ENCODE results near the gene EDN3. TPM values are rescaled to one million over a fixed set of nuclear protein-coding genes. Genes with fewer than 3 reads are reported as not detected.

The EDN3 gene
- total and polyA plus RNA-seq, 2 donors (not counting 3 experiments of a cell fraction or from before 2014, with no cell fraction given), result not detected

DNA sequence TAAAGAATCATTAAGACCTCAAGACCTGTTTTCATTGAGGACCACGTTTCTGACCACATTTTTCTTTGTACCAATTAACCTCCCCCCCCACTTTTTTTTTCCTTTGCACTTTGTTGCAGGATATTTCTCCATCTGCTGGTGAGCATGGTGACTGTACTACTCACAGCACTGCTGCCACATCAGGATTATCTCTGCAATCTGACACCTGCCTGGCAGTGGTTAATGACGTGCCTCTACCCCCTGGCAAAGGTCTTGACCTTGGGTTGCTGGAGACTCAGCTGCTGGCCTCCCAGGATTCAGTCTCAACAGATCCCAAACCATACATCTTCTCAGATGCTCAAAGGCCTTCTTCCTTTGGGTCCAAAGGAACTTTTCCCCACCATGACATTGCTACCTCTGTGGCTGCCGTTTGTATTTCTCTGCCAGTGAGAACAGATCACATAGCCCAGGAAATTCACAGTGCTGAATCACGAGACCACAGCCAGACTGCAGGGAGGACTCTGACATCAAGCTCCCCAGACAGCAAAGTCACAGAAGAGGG lies 46.6 kb upstream of the EDN3 start:
- H3K9ac ChIP-seq (replicated peaks; ENCODE audit: extremely low read depth, insufficient read depth, low read length), result no peak overlapping the region
- dilution Hi-C loops (cut with MboI; ENCODE audit: extremely low pct_ligation_motif_present, low sequenced_read_pairs) (no loop called here), intact Hi-C loops (cut with micrococcal nuclease) (no loop called here)
- H3K4me3 ChIP-seq (replicated peaks in 1 of 3; ENCODE audit: insufficient read depth in 1 of 3, low read depth in 1 of 3, low read length in 3 of 3), result no peak overlapping the region
- no peaks in the 10 kb centered on the region for H3K9me1 ChIP-seq (replicated peaks; ENCODE audit: control insufficient read depth, extremely low read depth, insufficient read depth, low read length)
- H3K79me2 ChIP-seq (ENCODE audit: control insufficient read depth, insufficient read depth, low read length), result no peaks in the 10 kb centered on the region
- H3K4me2 ChIP-seq (ENCODE audit: insufficient read depth, low read length), result no peak overlapping the region
- TF ChIP-seq JUN (IDR thresholded peaks at IDR 0.05; ENCODE audit: borderline replicate concordance, insufficient read depth, insufficient read length, low read depth), result no peak
- TF ChIP-seq POLR2AphosphoS5 (IDR thresholded peaks at IDR 0.05; ENCODE audit: insufficient read depth, low read depth, low read length), result no peak
- TF ChIP-seq, protein P1, sequence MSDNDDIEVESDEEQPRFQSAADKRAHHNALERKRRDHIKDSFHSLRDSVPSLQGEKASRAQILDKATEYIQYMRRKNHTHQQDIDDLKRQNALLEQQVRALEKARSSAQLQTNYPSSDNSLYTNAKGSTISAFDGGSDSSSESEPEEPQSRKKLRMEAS (IDR thresholded peaks at IDR 0.05; ENCODE audit: insufficient read depth, insufficient read length), result no peak
- TF ChIP-seq POLR2A (IDR thresholded peaks at IDR 0.05; ENCODE audit: low read depth, low read length), result no peak
- TF ChIP-seq, protein P2, sequence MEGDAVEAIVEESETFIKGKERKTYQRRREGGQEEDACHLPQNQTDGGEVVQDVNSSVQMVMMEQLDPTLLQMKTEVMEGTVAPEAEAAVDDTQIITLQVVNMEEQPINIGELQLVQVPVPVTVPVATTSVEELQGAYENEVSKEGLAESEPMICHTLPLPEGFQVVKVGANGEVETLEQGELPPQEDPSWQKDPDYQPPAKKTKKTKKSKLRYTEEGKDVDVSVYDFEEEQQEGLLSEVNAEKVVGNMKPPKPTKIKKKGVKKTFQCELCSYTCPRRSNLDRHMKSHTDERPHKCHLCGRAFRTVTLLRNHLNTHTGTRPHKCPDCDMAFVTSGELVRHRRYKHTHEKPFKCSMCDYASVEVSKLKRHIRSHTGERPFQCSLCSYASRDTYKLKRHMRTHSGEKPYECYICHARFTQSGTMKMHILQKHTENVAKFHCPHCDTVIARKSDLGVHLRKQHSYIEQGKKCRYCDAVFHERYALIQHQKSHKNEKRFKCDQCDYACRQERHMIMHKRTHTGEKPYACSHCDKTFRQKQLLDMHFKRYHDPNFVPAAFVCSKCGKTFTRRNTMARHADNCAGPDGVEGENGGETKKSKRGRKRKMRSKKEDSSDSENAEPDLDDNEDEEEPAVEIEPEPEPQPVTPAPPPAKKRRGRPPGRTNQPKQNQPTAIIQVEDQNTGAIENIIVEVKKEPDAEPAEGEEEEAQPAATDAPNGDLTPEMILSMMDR (IDR thresholded peaks at IDR 0.05; ENCODE audit: extremely low read depth in 1 of 2, insufficient read depth in 1 of 2, low read depth in 1 of 2, low read length in 2 of 2), result no peak
- no peak for TF ChIP-seq MYC (IDR thresholded peaks at IDR 0.05; ENCODE audit: low read depth, low read length)
- no peak for TF ChIP-seq EZH2 (IDR thresholded peaks at IDR 0.05; ENCODE audit: borderline replicate concordance, low read depth, low read length, severe bottlenecking)
- no peak for TF ChIP-seq GATA2 (IDR thresholded peaks at IDR 0.05; ENCODE audit: insufficient read depth, insufficient read length, low read depth, low read length)
- TF ChIP-seq FOS (IDR thresholded peaks at IDR 0.05; ENCODE audit: borderline replicate concordance, insufficient read depth, low read length), result no peak
- DNase-seq (ENCODE audit: low read depth, low spot score) (no peak), FAIRE-seq (no peak)
- no peak overlapping the region for H2AFZ ChIP-seq (ENCODE audit: low read depth, low read length)
- BruUV-seq (replicated peaks), result no TSS peak
- no peaks in the 10 kb centered on the region for H3K4me1 ChIP-seq (ENCODE audit: control insufficient read depth, extremely low read depth, insufficient read depth, low read length)
- no peaks in the 10 kb centered on the region for H4K20me1 ChIP-seq (replicated peaks; ENCODE audit: control insufficient read depth, extremely low read depth, insufficient read depth, low read length)
- H3K27ac ChIP-seq (ENCODE audit: insufficient read depth, low read depth, low read length), result no peak overlapping the region
- no peaks in the 10 kb centered on the region for H3K9me3 ChIP-seq (replicated peaks; ENCODE audit: control insufficient read depth, insufficient read depth, low read length)
- no peaks in the 10 kb centered on the region for H3K36me3 ChIP-seq (ENCODE audit: control insufficient read depth in 2 of 2, extremely low read depth in 1 of 2, insufficient read depth in 2 of 2, low read length in 2 of 2)
- H3K27me3 ChIP-seq (ENCODE audit: control insufficient read depth in 2 of 2, insufficient read depth in 2 of 2, low read length in 2 of 2), result no peaks in the 10 kb centered on the region
- CTCF ChIA-PET, result no interaction called here
- POLR2A ChIA-PET, result no interaction called here

All from endothelial cell of umbilical vein (primary cell).